ENCODE data around the gene BRSK1.

The BRSK1 gene

GRCh38 chr19:55259540-55260210 is 24.1 kb upstream of the BRSK1 start:
- no peak for TF ChIP-seq TAF1 (IDR thresholded peaks at IDR 0.05; ENCODE audit: borderline replicate concordance, insufficient read depth, low read length)
- TF ChIP-seq FOXP2 (optimal IDR thresholded peaks at IDR 0.05; ENCODE audit: borderline replicate concordance, extremely low read depth, extremely low read length, insufficient read depth), result no peak
- no peak for TF ChIP-seq REST (IDR thresholded peaks at IDR 0.05; ENCODE audit: insufficient read depth in 1 of 2, low read depth in 2 of 2, low read length in 2 of 2)
- no peak for TF ChIP-seq SIN3A (IDR thresholded peaks at IDR 0.05; ENCODE audit: borderline replicate concordance, insufficient read depth, low read length)
- no peak for TF ChIP-seq POLR2AphosphoS5 (IDR thresholded peaks at IDR 0.05; ENCODE audit: low read depth, low read length)

- TF ChIP-seq SIN3A (IDR thresholded peaks at IDR 0.05; ENCODE audit: borderline replicate concordance, insufficient read depth, low read length), result no peak
Measured at GRCh38 chr19:55261671-55262126, 22.1 kb upstream of the BRSK1 start.

DNA sequence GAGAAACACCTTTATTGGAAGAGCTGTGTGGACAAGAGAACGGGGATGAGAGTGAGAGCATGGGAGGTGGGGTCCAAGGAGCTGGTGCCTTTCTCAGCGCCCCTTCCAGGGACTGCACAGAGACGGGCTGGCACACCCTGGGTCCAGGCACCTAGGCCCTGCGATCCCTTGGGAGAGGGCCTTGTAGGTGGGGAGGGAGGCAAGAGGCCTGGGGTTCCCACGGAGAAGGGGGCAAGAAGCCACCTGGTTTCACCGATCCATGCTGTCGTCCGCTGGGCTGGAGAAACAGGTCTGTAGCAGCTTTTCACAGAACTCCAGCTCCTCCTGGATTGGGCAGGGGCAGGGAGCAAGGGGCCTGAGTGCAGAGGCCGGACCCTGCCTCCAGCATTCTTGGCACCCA is 21.4 kb upstream of the BRSK1 start:
- TF ChIP-seq POLR2AphosphoS5 (IDR thresholded peaks at IDR 0.05; ENCODE audit: low read depth, low read length) (no peak), REST (IDR thresholded peaks at IDR 0.05; ENCODE audit: insufficient read depth in 1 of 2, low read depth in 2 of 2, low read length in 2 of 2) (no peak)

DNA sequence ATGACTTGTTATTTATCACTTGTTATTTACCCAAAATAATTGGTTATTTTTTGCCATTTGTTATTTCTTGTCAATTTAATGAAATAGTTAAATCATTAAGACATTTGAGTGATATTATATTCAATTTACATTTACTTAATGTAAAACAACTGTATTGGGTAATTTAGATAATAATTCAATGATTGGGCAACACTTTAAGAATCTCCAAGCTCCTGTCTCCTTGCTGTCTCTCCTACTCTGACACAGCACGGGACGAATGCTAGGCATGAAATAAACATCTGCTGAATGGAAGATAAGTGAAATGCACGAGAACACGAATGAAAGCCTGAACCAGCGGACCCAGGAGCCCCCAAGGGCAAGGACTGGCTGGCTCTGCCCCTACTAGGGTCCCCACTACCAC is 19.3 kb upstream of the BRSK1 start:
- TF ChIP-seq REST (IDR thresholded peaks at IDR 0.05; ENCODE audit: insufficient read depth in 1 of 2, low read depth in 2 of 2, low read length in 2 of 2) (no peak), FOXP2 (optimal IDR thresholded peaks at IDR 0.05; ENCODE audit: borderline replicate concordance, extremely low read depth, extremely low read length, insufficient read depth) (no peak), SIN3A (IDR thresholded peaks at IDR 0.05; ENCODE audit: borderline replicate concordance, insufficient read depth, low read length) (no peak), POLR2AphosphoS5 (IDR thresholded peaks at IDR 0.05; ENCODE audit: low read depth, low read length) (no peak), TAF1 (IDR thresholded peaks at IDR 0.05; ENCODE audit: borderline replicate concordance, insufficient read depth, low read length) (no peak)

DNA sequence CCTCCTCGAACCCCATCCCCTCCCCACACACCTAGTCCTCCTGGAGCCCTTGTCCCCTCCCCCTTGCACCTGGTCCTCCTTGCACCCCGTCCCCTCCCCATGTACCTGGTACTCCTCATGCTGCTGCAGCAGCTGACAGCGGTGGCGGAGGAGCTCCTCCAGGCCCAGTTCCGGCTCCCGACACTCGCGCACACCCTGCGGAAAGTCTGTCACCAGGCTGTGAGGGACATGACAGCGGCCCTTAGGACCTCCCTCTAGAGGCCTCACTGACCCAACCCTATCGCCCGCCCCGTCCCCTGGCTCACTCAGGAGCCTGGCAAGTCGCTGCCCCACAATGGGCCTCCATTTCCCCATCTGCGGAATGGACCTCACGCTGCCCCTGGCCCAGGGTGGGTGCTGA is 18.6 kb upstream of the BRSK1 start:
- TF ChIP-seq REST (IDR thresholded peaks at IDR 0.05; ENCODE audit: insufficient read depth in 1 of 2, low read depth in 2 of 2, low read length in 2 of 2) (no peak), TAF1 (IDR thresholded peaks at IDR 0.05; ENCODE audit: borderline replicate concordance, insufficient read depth, low read length) (no peak), SIN3A (IDR thresholded peaks at IDR 0.05; ENCODE audit: borderline replicate concordance, insufficient read depth, low read length) (no peak), FOXP2 (optimal IDR thresholded peaks at IDR 0.05; ENCODE audit: borderline replicate concordance, extremely low read depth, extremely low read length, insufficient read depth) (no peak), POLR2AphosphoS5 (IDR thresholded peaks at IDR 0.05; ENCODE audit: low read depth, low read length) (no peak)
